Activated CD8-positive, alpha-beta memory T cell treated with anti-CD3 and anti-CD28 coated beads for 4 hours (primary cell): ENCODE data around the gene CDH23.

ENCODE experiments used
- DNase-seq, 2 donors: peaks; one replicate each; pipeline ENCODE4 v3.0.0-alpha.2; 2020; ENCODE audit warnings: low read depth in 2 of 2

CDH23 gene

DNA sequence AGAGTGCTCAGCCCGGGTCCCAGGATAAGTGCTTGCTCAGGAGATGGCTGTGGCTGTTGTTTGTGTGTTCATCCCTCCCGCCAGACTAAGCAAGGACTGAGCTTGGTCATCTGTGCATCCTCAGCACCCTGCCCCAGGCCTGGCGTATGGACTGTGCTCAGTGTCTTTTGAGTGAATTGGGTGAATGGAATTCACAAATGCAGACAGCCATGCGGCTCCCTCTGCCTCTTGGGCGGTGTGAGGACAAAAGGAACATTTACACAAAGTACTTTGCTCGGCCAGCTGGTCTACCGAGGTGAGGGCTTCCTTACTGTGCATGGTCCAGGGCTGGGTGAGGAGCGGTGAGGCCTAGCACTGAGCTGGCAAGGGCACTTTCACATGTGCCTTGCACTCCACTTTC is 120.2 kb downstream of the CDH23 start:
- DNase-seq = no peak

DNA sequence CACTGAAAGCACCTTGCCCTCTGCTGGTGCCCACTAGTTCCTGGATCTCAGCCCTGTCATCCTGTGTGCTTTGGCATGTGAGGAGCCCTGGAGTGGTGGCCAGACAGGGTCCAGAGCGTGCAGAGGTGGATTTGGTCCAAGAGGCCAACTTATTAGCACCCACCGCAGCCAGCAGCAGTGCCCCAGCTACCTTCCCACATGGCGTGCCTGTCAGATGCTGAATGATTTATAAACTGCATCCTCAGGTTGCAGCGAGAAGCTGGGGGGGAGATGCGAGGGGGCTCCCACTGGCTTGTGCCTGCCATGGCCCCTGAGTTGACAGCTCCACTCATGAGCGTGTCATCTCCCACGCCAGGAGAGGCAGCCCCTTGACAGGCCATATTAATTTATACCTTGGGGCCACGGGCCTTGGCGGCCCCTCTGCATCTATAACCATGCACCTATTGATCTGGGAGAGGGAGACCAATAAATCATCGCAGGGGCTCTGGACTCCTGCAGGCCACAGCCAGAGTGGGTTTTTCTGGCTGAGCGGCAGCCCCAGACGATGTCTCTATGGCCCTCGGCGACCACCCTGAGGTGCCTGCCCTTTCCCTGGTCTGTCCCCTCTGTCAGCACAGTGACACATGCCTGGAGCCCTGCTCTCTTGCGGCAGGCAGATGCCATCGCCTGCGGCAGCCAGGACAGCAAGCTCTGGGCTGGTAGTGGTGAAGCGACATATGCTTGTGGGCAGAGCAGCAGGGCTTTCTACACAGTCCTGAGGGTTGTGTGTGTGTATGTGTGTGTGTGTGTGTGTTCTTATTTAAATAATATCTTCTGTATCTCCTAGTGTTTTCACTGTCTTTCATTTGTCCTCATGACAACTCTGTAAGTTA is 120.8 kb downstream of the CDH23 start:
- DNase-seq = no peak

DNA sequence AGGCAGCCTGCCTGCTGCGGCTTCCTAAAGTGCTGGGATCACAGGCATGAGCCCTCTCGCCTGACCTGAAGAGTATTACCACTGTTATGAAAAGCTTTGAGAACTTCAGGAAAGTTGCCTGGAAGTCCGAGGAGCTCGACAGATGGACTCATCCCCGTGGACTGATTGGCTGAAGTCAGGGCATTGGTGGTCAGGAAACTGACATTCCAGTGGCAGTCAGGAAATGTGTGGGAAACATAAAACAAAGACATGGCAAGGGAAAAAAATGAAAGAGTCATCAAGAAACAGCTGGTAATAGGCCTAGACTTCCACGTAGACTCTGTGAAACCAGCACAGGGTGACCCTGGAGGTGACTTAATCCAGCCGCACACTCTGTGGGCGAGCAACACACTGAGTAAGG is 123.3 kb downstream of the CDH23 start:
- DNase-seq = no peak

DNA sequence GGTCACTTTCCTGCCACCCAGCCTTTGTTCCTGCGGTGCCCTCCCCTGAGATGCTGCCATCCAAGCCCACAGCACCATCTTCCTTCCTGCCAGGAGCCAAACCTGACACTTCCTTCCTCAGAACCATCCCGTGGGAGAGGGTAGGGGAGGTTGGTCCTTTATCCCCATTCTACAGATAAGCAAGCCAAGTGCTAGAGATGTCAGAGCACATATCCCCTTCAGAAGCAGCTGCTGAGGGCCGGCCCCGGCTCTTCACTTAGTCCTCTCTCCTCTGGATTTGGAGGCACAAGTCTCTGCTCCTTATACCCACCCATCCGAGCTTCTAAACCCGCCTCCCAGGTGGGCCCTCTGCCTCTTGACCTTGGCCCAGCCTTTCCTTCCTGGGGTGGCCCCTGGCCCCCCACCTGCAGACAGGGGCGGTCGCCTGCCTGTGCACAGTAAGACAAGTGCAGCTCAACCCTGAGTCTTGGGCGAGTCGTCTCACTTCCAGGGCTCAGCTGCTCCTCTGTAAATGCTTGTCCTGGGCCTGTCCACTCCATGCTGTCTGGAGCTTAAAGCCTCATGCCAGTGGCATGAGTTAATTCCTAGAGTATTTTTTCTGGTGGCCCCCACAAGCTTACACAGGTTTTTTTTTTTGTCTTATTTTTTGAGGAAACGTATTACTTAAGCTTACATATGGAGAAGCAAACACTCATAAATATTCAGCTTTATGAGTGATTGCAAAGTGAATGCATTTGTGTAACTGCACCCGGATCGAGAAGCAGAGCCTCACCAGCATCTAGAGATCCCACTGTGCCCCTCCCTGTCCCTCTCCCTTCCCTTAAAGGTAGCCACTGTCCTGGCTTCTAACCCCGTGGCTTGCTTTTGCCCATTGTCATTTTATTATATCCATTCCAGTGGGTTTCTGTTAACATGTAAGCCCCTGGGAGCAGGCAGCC is 125.1 kb downstream of the CDH23 start:
- no peak for DNase-seq

DNA sequence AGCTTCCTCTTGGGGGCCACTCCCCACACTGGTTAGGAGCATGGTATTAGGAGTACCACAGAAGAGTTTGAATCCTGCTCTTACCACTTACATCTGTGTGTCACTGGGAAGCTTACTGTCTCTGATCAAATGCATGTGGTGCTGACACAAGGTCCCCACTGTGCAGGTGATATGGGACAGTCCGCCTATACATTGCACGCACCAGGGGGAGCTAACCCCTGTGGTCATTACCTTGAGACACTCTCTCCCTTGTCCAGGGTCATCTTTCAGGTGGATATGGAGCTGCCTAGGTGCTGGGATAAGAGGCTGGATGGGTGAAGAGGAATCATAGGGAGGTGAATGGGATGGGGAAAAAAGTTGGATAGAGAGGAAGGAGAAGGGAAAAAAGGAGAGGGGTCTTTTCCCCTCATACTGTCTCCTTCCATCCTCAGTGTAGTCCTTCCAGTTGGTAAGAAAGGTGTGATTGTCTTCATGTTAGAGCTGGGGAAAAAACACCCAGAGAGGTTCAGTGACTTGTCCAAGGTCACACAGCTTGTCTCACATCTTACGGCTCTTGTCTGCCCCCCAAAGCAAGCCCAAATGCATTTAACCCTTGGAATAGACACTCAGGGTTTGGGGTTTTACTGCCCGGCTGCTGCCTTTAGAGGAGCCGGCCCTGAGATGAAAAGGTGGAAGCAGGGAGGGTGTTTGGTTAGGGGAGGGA is 125.9 kb downstream of the CDH23 start:
- no peak for DNase-seq

DNA sequence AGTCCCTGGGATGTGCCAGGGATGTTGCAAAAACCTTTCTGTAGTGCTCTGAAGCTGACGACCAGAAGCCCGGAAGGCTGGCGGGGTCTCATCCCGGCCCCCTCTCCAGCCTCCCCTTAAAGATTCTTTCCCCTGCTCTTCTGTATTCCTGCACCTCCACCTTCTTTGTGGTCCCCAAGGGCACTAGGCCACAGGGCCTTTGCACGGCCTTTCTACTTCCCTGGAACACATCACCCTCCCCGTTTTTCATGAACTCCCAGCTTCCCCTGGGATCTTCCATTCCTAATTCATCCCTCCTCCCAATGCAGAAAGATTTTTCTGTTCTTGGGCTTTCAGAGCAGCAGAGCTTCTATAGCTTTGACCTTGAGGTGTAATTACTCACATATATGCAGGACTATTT is 127.0 kb downstream of the CDH23 start:
- no peak for DNase-seq

DNA sequence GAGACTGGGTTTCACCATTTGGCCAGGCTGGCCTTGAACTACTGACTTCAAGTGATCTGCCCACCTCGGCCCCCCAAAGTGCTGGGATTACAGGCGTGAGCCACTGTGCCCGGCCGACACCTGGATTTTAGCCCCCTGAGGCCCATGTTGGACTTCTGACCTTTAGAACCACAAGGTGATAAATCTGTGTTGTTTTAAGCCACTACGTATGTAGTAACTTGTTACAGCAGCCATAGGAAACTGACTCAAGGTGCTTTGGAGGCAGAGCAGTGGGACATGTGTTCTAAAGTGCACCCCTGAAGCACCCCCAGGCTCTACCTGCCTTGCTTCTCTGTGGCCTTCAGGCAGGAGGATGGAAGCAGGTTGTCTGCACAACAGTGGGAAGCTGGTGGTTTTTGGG is 128.4 kb downstream of the CDH23 start:
- no peak for DNase-seq

DNA sequence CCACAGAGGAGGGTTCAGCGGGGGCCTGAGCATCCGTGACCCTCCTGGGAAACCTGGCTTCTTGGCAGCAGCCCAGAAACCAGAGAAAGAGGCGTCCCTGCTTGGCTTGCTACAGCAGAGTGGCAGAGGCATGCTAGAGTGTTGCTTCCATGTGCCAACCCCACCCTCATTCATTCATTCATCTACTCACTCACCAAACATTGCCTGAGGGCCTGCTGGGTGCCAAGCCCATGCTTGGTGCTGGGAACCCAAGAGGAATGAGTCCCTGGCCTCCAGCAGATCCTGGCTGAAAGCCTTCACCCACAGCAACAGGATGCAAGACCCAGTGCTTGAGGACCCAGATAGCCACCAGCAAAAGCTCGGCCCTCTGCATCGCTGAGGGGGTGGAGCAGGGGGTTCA is 129.0 kb downstream of the CDH23 start:
- DNase-seq = no peak

DNA sequence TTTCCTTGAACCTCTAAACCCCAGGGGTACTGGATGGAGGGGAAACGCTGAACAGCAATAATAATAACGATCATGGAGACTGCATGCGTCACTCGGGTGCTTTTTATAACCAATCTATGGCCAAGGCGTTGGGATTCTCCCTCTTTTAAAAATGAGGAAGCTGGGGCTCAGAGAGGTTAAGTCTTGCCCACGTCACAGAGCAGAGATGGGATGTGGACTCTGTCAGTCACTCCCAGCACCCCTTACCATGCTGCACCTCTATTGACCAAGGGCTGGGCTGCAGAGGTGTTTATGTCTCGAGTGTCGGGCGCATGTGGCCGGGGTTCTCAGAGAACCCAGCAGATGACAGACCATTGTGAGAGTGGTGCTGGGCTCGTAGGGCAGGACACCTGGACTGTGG is 129.9 kb downstream of the CDH23 start:
- no peak for DNase-seq

DNA sequence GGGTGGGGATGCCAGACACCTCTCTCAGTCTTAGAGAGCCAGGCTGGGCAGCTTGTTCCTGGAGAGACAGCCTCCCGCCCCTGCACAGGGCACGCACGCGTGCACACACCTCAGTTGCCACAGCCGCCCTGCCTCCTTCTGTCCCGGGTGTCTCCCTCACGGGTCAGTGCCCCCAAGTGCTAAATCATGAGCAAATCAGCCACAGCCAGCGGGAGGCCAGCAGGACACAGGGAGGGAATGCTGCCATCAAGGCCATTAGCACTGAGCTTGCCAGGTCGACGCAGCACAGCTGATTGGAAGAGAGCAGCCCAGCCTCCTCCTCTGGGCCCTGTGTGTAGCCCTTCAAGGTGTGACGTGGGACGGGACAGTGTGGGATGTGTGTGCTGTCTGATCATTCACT is 130.4 kb downstream of the CDH23 start:
- DNase-seq = no peak

DNA sequence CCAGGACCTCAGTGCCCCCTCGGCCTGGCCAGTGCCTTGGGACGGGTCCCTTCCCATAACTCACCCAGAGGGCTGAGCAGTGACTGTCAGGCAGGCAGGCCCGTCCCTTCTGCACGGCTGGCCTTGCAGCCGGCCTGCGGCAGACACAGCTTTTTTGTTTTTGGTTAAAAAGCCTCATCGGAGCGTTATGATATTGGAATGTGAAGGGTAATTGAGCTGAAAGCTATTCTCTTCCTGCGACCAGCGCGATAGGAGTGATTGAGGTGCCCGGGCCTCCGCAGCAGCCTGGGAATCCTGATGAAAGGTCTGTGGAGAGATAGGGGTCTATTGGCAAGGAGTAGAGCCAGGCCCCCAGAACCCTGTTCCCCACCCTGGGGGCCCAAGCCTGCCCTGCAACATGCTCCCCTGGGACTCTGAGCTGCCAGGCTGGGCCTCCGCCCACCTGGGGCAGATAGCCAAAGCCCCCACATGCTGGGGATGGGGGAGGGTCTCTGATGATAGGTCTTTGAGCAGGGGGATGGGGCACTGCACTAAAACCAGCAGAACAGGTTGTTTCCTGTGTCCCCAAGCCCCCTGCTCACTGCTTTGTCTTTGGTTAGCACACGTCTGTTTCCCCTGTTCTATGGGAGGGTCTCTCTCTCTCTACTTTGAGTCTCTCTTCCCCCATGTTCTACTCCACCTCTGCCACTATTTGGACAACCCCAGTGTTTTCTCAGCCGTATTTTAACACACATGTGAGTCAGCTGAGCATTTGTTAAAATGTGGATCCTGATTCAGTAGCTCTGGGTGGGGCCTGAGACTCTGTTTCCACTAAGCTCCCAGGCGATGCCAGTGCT is 131.9 kb downstream of the CDH23 start:
- no peak for DNase-seq

DNA sequence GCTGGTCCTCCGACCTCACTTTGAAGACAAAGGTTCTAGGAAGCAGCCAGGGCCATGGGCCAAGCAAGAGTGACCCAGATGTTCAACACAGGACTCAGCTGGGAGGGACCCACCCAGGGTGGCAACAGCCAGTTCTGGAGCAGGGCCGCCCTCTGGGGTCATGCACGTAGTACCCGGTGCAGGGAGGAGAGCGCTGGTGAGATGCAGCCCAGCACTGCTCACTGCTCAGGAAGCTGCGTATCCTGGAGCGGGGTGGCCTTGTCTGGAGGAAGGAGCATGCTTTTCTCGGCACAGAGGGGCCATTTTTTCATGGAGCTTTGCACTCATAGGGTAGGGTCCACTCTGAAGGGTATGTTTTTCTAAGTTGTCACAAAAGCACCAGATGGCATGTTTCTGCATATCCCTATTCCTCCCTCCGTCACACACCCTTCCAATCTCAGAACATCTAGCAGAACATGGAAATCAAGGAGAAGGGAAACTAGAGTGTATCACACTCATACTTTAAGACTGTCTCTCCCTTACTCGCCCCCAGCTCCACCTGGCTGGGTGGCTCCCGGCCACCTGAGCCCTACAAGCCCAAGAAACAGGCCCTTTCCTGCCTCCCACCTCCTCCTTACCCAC is 132.6 kb downstream of the CDH23 start:
- DNase-seq = no peak

DNA sequence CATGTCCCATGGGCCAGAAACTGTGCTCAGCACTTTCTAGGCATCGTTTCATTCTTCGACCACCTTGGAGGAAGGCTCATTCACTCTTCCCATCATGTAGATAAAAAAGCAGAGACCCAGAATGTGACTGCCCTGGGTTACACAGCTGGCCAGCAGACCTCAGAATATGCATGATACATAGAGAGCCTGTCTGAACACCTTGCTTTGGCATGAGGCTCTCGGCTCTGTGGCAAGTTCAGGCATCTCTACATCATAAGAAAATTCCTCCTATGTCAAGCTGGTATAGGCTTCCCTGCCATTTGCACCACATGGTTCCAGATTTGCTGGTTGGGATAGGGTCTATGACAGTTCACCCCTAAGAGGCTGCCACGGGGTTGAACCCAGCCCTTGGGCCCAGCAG is 134.1 kb downstream of the CDH23 start:
- DNase-seq = no peak

DNA sequence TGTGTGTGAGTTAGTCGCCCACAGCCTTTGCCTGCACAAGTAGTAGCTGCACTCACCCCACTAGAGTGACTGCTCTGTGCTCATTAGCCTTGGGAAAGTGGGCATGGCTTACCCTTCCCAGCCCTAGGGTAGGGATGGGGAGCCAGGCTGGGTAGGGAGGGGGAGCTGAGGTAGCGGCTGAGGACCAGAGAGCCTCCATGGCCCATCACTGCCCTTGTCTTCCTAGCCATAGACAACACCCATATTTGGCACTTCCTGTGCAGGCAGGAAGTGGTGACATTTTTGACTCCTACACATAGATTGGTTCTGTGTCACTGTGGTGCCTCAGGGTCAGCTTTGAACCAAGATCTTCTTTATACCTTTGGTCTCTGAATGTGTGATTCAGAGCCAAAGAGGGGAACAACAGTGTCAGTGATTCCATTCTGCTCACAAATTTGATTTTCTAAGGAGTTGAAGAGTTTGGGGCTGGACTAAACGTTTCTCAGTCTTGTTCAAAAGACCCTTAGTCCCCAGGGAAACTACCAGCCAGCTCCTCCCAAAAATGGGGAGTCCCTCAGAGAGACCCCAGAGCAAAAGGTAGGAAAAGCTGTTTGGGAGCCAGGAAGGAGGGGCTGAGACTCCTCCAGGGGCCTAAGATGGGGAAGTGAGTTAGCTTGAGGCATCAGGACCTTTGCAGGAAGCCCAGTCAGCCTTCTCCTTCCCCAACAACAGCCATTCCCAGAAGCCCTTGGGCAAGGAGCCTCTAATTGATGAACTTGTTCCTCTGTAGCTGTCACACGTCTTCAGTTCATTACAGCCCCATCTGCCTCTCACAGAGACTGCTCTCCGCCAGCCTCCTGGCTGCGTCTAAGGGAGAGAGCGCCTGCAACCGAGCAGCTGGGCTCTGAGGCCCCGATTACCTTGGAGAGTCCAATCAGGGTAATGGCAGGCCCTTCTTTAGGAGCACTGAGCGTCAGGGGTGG is 135.0 kb downstream of the CDH23 start:
- DNase-seq = no peak

DNA sequence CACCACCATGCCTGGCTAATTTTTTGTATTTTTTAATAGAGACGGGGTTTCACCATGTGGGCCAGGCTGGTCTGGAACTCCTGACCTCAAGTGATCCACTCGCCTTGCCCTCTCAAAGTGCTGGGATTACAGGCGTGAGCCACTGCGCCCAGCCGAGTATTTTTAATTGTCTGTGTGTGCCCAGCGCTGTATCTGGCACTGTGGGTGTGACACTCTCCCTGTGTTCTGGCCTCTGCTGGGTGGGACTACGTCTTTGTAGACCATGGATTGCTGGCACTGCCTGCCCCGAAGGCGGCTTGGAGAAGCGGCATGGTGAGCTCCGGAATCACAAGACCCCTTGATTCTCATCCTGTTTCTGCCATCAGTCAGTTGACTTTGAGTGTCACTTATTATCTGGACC is 136.2 kb downstream of the CDH23 start:
- no peak for DNase-seq

DNA sequence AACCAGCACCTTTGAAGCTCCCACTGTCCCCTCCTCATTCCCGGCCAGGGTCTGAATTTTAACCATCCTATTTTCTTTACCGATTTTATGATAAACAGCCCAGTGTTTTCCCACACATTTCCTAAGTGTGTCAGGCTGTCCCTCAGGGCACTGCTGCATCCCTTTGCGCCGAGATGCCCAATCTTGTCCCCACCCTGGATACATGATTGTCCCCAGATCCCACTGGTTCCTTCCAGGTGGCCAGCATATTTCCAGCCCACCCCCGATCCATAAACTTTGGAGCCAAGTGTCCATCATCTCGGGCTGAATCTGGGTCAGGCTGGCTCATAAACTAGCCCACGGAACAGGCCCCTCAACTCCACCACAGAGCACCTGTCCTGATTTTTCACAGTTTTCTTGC is 137.2 kb downstream of the CDH23 start:
- no peak for DNase-seq

DNA sequence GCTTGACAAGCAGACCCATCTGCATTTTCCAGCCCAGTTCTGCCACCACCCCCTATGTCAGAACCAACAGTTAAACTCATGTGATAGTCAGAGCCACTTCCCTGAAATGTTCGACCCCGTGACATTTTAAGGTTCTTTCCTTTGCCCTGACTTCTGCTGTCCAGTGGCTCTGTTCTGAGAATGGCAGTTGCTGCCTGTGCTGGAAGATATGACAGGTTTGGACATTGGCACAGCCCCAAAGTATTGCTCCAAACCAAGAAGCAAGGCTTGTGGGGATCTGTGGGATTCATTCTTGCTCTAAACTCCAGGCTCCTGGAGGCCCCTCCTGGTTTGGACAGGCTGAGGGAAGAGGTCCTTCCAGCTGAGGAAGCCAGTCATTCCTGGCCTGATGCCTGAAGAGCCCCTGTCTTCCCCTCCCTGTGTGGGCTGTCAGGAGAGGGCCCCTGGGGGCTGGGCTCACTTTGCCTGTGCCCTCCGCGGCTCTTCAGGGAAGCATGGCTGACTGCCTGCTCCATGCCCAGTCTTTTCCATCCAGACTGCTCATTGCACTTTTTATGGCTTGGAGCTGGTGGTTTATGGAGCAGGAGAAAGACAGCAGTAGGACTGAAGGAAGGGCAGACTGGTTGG is 138.0 kb downstream of the CDH23 start:
- DNase-seq = no peak

DNA sequence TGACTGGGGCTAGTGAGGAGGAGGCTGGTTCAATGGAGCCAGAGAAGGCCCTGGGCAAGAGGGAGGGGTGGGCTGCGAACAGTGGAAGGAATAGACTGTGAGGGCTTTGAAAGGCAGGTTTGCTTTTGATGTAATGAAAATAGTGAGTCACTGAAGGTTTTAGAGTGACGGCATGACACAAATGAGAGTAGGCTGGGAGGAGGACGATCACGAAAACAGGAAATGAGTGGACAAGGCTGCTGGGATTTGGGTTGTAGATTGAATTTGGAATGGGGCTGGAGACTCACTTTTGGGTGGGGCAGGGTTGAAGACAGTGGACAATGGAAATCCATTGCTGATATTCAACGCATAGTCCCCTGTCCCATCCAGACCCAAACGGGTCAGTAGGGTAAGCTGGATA is 139.6 kb downstream of the CDH23 start:
- no peak for DNase-seq

DNA sequence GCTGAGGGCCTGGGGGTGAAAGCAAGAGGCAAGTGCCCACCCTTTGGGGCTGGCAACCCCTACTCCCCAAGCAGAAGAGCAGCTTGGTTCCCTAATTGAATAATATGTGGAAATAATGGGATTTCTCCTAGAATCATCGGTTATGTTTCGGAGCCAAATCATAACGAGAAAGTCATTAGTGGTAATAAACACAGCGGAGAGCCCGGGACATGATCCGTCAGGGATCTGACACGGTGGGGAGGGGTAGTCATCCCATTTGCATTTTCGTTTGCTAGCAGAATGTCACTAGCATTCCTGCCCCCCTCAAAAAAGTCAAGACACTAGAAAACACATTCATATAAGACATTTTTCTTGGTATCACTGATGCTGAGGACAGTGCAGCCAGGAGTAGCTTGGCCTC is 140.4 kb downstream of the CDH23 start:
- no peak for DNase-seq
